Suprapubic skin (tissue), 3 donors: Measurements from ENCODE around the gene GRID2IP.

ENCODE experiments used
- CTCF ChIP-seq, 2 donors: fragments of 200-600 bp in 1 of 2; fragments of 450-650 bp in 1 of 2; sonication (generic) in 1 of 2; IDR thresholded peaks; one replicate each; pipeline ENCODE4 v1.5.1; 2016 to 2019; ENCODE audit warnings: antibody characterized with exemption in 2 of 2, mild to moderate bottlenecking in 1 of 2, moderate library complexity in 1 of 2
- POLR2AphosphoS5 ChIP-seq, 3 donors: sonication (generic); formaldehyde crosslinking; IDR thresholded peaks; one replicate each; pipeline ENCODE4 v1.6.1; 2017; ENCODE audit warnings: antibody characterized with exemption in 3 of 3

GRCh38 chr7:6528401-6529130 lies 22.7 kb downstream of the GRID2IP start:
- no peak for TF ChIP-seq POLR2AphosphoS5 (IDR thresholded peaks at IDR 0.05)
- no peak for TF ChIP-seq CTCF (IDR thresholded peaks at IDR 0.05)
